GM23248 (cell line): ENCODE data around the gene LPCAT2. TPM values are rescaled to one million over a fixed set of nuclear protein-coding genes. Genes with fewer than 3 reads are reported as not detected.

Experiments
- DNase-seq: peaks from one replicate; pipeline ENCODE4 v3.0.0-alpha.2; 2015
- H2AFZ ChIP-seq: fragments of 200-600 bp; sonication (generic); 2 replicates; pipeline ENCODE4 v1.6.1; 2016; ENCODE audit warnings: antibody characterized with exemption
- H3F3A ChIP-seq: fragments of 200-600 bp; sonication (generic); 2 replicates; pipeline ENCODE4 v1.6.1; 2016; ENCODE audit warnings: mild to moderate bottlenecking, antibody characterized with exemption, mixed run types; ENCODE audit not compliant: insufficient read depth
- H3K27ac ChIP-seq: fragments of 200-600 bp; sonication (generic); 2 replicates; pipeline ENCODE4 v1.5.1; 2016; ENCODE audit warnings: mild to moderate bottlenecking
- H3K27me3 ChIP-seq: fragments of 200-600 bp; sonication (generic); replicated peaks from 2 replicates; pipeline ENCODE4 v1.6.1; 2016; ENCODE audit warnings: mild to moderate bottlenecking; ENCODE audit not compliant: insufficient read depth
- H3K36me3 ChIP-seq: fragments of 200-600 bp; sonication (generic); 2 replicates; pipeline ENCODE4 v1.6.1; 2016; ENCODE audit warnings: low read depth, mild to moderate bottlenecking
- H3K4me1 ChIP-seq: fragments of 200-600 bp; sonication (generic); 2 replicates; pipeline ENCODE4 v1.6.1; 2016; ENCODE audit warnings: mild to moderate bottlenecking; ENCODE audit not compliant: insufficient read depth
- H3K4me2 ChIP-seq: fragments of 200-600 bp; sonication (generic); one replicate; pipeline ENCODE4 v1.6.1; 2016; ENCODE audit warnings: mild to moderate bottlenecking; ENCODE audit not compliant: unreplicated experiment
- H3K4me3 ChIP-seq: fragments of 200-600 bp; sonication (generic); 2 replicates; pipeline ENCODE4 v1.5.1; 2016; ENCODE audit warnings: mild to moderate bottlenecking
- H3K79me2 ChIP-seq: fragments of 200-600 bp; sonication (generic); 2 replicates; pipeline ENCODE4 v1.6.1; 2016; ENCODE audit warnings: mild to moderate bottlenecking; ENCODE audit not compliant: insufficient read depth
- H3K9ac ChIP-seq: fragments of 200-600 bp; sonication (generic); 2 replicates; pipeline ENCODE4 v1.6.1; 2016; ENCODE audit warnings: mild to moderate bottlenecking
- H3K9me2 ChIP-seq: fragments of 200-600 bp; sonication (generic); 2 replicates; pipeline ENCODE4 v1.6.1; 2016; ENCODE audit warnings: mixed run types, mild to moderate bottlenecking, moderate library complexity; ENCODE audit not compliant: insufficient read depth
- H3K9me3 ChIP-seq: fragments of 200-600 bp; sonication (generic); one replicate; pipeline ENCODE4 v1.6.1; 2017; ENCODE audit warnings: low read depth
- H4K20me1 ChIP-seq: fragments of 200-600 bp; sonication (generic); 2 replicates; pipeline ENCODE4 v1.6.0; 2016; ENCODE audit not compliant: insufficient read depth
- EZH2 ChIP-seq: fragments of 200-600 bp; sonication (generic); IDR thresholded peaks from 2 replicates; pipeline ENCODE4 v1.6.1; 2018; ENCODE audit warnings: antibody characterized with exemption, mild to moderate bottlenecking; ENCODE audit not compliant: insufficient read depth, poor library complexity, severe bottlenecking
- EZH2phosphoT487 ChIP-seq: fragments of 200-600 bp; sonication (generic); IDR thresholded peaks from 2 replicates; pipeline ENCODE4 v1.6.1; 2018; ENCODE audit warnings: antibody characterized with exemption, moderate library complexity, mild to moderate bottlenecking, low read depth; ENCODE audit not compliant: insufficient read depth
- WGBS, 2 experiments: methylation state at CpG; one replicate each; pipeline ENCODE4 v1.1.6; 2015 to 2017; ENCODE audit warnings: low lambda C conversion rate in 2 of 2, low coverage in 1 of 2; ENCODE audit errors: missing lambda C conversion rate in 2 of 2; 5-methylcytosine and 5-hydroxymethylcytosine counted together
- in situ Hi-C: fragments of 300-500 bp; cut with MboI; formaldehyde crosslinking; loops from 2 replicates; pipeline ENCODE4 v1.15.0; 2020
- polyA plus RNA-seq: library from polyadenylated mRNA; unstranded; fragments of >200 nt; fragmentation: Nextera tagmentation; extraction: Ambion mirVana; gene quantifications from 2 replicates; pipeline ENCODE4 v1.2.1, GENCODE V29; 2016
- total RNA-seq: library from RNA; depleted of rRNA; stranded (reverse); fragments of >200 nt; shearing (Covaris generic); gene quantifications from 2 replicates; pipeline ENCODE4 v1.2.3, GENCODE V29; 2014

Gene LPCAT2
- total and polyA plus RNA-seq, 2 experiments from 2014 or later = 11.4 to 12.4 TPM

GRCh38 chr16:55574811-55575210, 65.9 kb downstream of the LPCAT2 start:
- WGBS, 2 experiments = 66 to 69% methylated on average over 2 of the region's 2 CpGs
- no peak overlapping the region for H2AFZ ChIP-seq
- H3K27me3 ChIP-seq = no peaks in the 10 kb centered on the region
- H3K9me2 ChIP-seq = no peaks in the 10 kb centered on the region
- no peak overlapping the region for H3K27ac ChIP-seq
- H3K4me2 ChIP-seq = no peak overlapping the region
- H3F3A ChIP-seq = no peaks in the 10 kb centered on the region
- no peak overlapping the region for H3K9ac ChIP-seq
- H4K20me1 ChIP-seq = no peaks in the 10 kb centered on the region
- no peaks in the 10 kb centered on the region for H3K9me3 ChIP-seq
- no peaks in the 10 kb centered on the region for H3K4me1 ChIP-seq
- TF ChIP-seq EZH2phosphoT487 = no peak
- TF ChIP-seq EZH2 = no peak
- DNase-seq = no peak
- in situ Hi-C loops = no loop called here
- H3K79me2 ChIP-seq = no peaks in the 10 kb centered on the region
- peaks cover 19% of the 10 kb centered on the region for H3K36me3 ChIP-seq
- no peak overlapping the region for H3K4me3 ChIP-seq

GRCh38 chr16:55575496-55575895, 66.6 kb downstream of the LPCAT2 start:
- no peaks in the 10 kb centered on the region for H3K9me3 ChIP-seq
- no peak overlapping the region for H3K4me3 ChIP-seq
- no peaks in the 10 kb centered on the region for H3K9me2 ChIP-seq
- H2AFZ ChIP-seq = no peak overlapping the region
- 30 to 44% methylated on average over 1 of the region's 1 CpG for WGBS, 2 experiments
- H3K4me2 ChIP-seq = no peak overlapping the region
- no peak for DNase-seq
- TF ChIP-seq EZH2 (no peak), EZH2phosphoT487 (no peak)
- no peak overlapping the region for H3K27ac ChIP-seq
- H4K20me1 ChIP-seq = no peaks in the 10 kb centered on the region
- no peaks in the 10 kb centered on the region for H3K4me1 ChIP-seq
- H3K79me2 ChIP-seq = no peaks in the 10 kb centered on the region
- in situ Hi-C loops = no loop called here
- H3K36me3 ChIP-seq = peaks cover 25% of the 10 kb centered on the region
- H3K27me3 ChIP-seq = no peaks in the 10 kb centered on the region
- H3K9ac ChIP-seq = no peak overlapping the region
- H3F3A ChIP-seq = no peaks in the 10 kb centered on the region

GRCh38 chr16:55576384-55576783, 67.5 kb downstream of the LPCAT2 start:
- H3K9me3 ChIP-seq = no peaks in the 10 kb centered on the region
- no peak for TF ChIP-seq EZH2phosphoT487
- no peak for TF ChIP-seq EZH2
- no peak overlapping the region for H3K9ac ChIP-seq
- peaks cover 27% of the 10 kb centered on the region for H3K36me3 ChIP-seq
- no peak overlapping the region for H2AFZ ChIP-seq
- no peak overlapping the region for H3K27ac ChIP-seq
- in situ Hi-C loops = no loop called here
- H3K79me2 ChIP-seq = no peaks in the 10 kb centered on the region
- H3K4me1 ChIP-seq = no peaks in the 10 kb centered on the region
- WGBS, 2 experiments = 58 to 63% methylated on average over 2 of the region's 2 CpGs
- no peaks in the 10 kb centered on the region for H3K27me3 ChIP-seq
- H3K4me3 ChIP-seq = no peak overlapping the region
- H3F3A ChIP-seq = no peaks in the 10 kb centered on the region
- no peak overlapping the region for H3K4me2 ChIP-seq
- H4K20me1 ChIP-seq = no peaks in the 10 kb centered on the region
- H3K9me2 ChIP-seq = no peaks in the 10 kb centered on the region
- no peak for DNase-seq

GRCh38 chr16:55577887-55578286, 69.0 kb downstream of the LPCAT2 start:
- Histone ChIP-seq H3K9ac (no peak overlapping the region), H3K4me1 (no peaks in the 10 kb centered on the region), H3K4me2 (no peak overlapping the region), H3K79me2 (no peaks in the 10 kb centered on the region), H3K9me3 (no peaks in the 10 kb centered on the region), H3F3A (no peaks in the 10 kb centered on the region), H2AFZ (no peak overlapping the region), H3K36me3 (peaks cover 39% of the 10 kb centered on the region), H3K9me2 (no peaks in the 10 kb centered on the region; the same call in 1 of the 2 replicates), H3K27me3 (no peaks in the 10 kb centered on the region), H3K27ac (no peak overlapping the region), H3K4me3 (no peak overlapping the region), H4K20me1 (no peaks in the 10 kb centered on the region)
- TF ChIP-seq EZH2 = no peak
- TF ChIP-seq EZH2phosphoT487 = no peak
- DNase-seq = no peak
- in situ Hi-C loops = no loop called here
- 57 to 62% methylated on average over 3 of the region's 3 CpGs for WGBS, 2 experiments

- in situ Hi-C loops = no loop called here
- Histone ChIP-seq H3K27me3 (no peaks in the 10 kb centered on the region), H3F3A (no peaks in the 10 kb centered on the region), H3K4me1 (no peaks in the 10 kb centered on the region), H4K20me1 (no peaks in the 10 kb centered on the region), H2AFZ (no peak overlapping the region), H3K27ac (no peak overlapping the region), H3K79me2 (no peaks in the 10 kb centered on the region), H3K9me3 (no peaks in the 10 kb centered on the region), H3K4me3 (no peak overlapping the region), H3K9me2 (no peaks in the 10 kb centered on the region; the same call in 1 of the 2 replicates), H3K4me2 (no peak overlapping the region), H3K9ac (no peak overlapping the region), H3K36me3 (peaks cover 15% of the 10 kb centered on the region; the same call in 1 of the 2 replicates)
- WGBS, 2 experiments = 98 to 100% methylated on average over 2 of the region's 2 CpGs
- no peak for DNase-seq
- TF ChIP-seq EZH2 (no peak), EZH2phosphoT487 (no peak)
Measured at GRCh38 chr16:55585631-55586030, 76.8 kb downstream of the LPCAT2 start.
